Neural cell (in vitro differentiated cells): ENCODE measurements around the gene FSTL5. TPM values are rescaled to one million over a fixed set of nuclear protein-coding genes. Genes with fewer than 3 reads are reported as not detected.

Source experiments
- H2AFZ ChIP-seq: fragments of 200-600, 300-800 bp; sonication (generic), shearing (Covaris generic); 2 replicates; pipeline ENCODE4 v1.6.0; 2014; ENCODE audit warnings: low read depth, mild to moderate bottlenecking, antibody characterized with exemption, low read length, moderate library complexity
- H3F3A ChIP-seq: fragments of 200-600 bp; shearing (Covaris generic); 2 replicates; pipeline ENCODE4 v1.6.1; 2016; ENCODE audit warnings: mild to moderate bottlenecking, moderate library complexity, mixed read lengths, antibody characterized with exemption, low read length; ENCODE audit not compliant: insufficient read depth, poor library complexity, severe bottlenecking
- H3K27ac ChIP-seq: fragments of 200-600, 300-800 bp; sonication (generic), shearing (Covaris generic); 2 replicates; pipeline ENCODE4 v1.5.1; 2014; ENCODE audit warnings: mild to moderate bottlenecking, low read length, moderate library complexity
- H3K27me3 ChIP-seq: fragments of 300-800, 200-600 bp; sonication (generic), shearing (Covaris generic); 2 replicates; pipeline ENCODE4 v1.6.0; 2014; ENCODE audit warnings: mild to moderate bottlenecking, low read depth, low read length, moderate library complexity; ENCODE audit not compliant: insufficient read depth
- H3K36me3 ChIP-seq: fragments of 300-800, 200-600 bp; sonication (generic), shearing (Covaris generic); 2 replicates; pipeline ENCODE4 v1.5.1; 2014; ENCODE audit warnings: mild to moderate bottlenecking, antibody characterized with exemption, low read length, moderate library complexity; ENCODE audit not compliant: insufficient read depth
- H3K4me2 ChIP-seq: fragments of 300-800, 200-600 bp; sonication (generic), shearing (Covaris generic); 2 replicates; pipeline ENCODE4 v1.6.0; 2014; ENCODE audit warnings: mild to moderate bottlenecking, low read length
- H3K4me3 ChIP-seq: fragments of 300-800, 200-600 bp; sonication (generic), shearing (Covaris generic); 2 replicates; pipeline ENCODE4 v1.5.1; 2014; ENCODE audit warnings: mild to moderate bottlenecking, low read length, moderate library complexity
- H3K79me2 ChIP-seq: fragments of 200-600 bp; shearing (Covaris generic); replicated peaks from 2 replicates; pipeline ENCODE4 v1.6.0; 2014; ENCODE audit warnings: mild to moderate bottlenecking, low read length, moderate library complexity; ENCODE audit not compliant: insufficient read depth
- H3K9ac ChIP-seq: fragments of 300-800, 200-600 bp; sonication (generic), shearing (Covaris generic); 2 replicates; pipeline ENCODE4 v1.6.1; 2016; ENCODE audit warnings: mild to moderate bottlenecking, low read length, mixed read lengths
- H3K9me2 ChIP-seq: fragments of 200-600 bp; shearing (Covaris generic); 2 replicates; pipeline ENCODE4 v1.6.1; 2016; ENCODE audit warnings: mild to moderate bottlenecking, low read length, mixed read lengths; ENCODE audit not compliant: insufficient read depth
- H3K9me3 ChIP-seq: fragments of 200-600, 300-800 bp; sonication (generic), shearing (Covaris generic); 2 replicates; pipeline ENCODE4 v1.6.1; 2016; ENCODE audit warnings: mild to moderate bottlenecking, mixed run types, low read length, moderate library complexity, mixed read lengths
- H4K20me1 ChIP-seq: fragments of 200-600 bp; shearing (Covaris generic); 2 replicates; pipeline ENCODE4 v1.6.1; 2016; ENCODE audit warnings: mild to moderate bottlenecking, mixed run types; ENCODE audit not compliant: insufficient read depth
- CTCF ChIP-seq: fragments of 450-650 bp; IDR thresholded peaks from 2 replicates; pipeline ENCODE4 v1.5.1; 2014; ENCODE audit warnings: antibody characterized with exemption, mild to moderate bottlenecking, moderate library complexity; ENCODE audit not compliant: poor library complexity, severe bottlenecking
- EP300 ChIP-seq: fragments of 450-650 bp; conservative IDR thresholded peaks from 2 replicates; pipeline ENCODE4 v1.6.1; 2014; ENCODE audit warnings: antibody characterized with exemption, mild to moderate bottlenecking, moderate library complexity; ENCODE audit not compliant: poor library complexity, severe bottlenecking
- EZH2 ChIP-seq: fragments of 200-600, 300-800 bp; shearing (Covaris generic), sonication (generic); IDR thresholded peaks from 2 replicates; pipeline ENCODE4 v1.6.1; 2014; ENCODE audit warnings: antibody characterized with exemption, low read length, borderline replicate concordance, mild to moderate bottlenecking; ENCODE audit not compliant: insufficient read depth, poor library complexity, severe bottlenecking
- MXI1 ChIP-seq: fragments of 450-650 bp; conservative IDR thresholded peaks from 2 replicates; pipeline ENCODE4 v1.6.1; 2014; ENCODE audit warnings: antibody characterized with exemption, mild to moderate bottlenecking; ENCODE audit not compliant: poor library complexity, severe bottlenecking
- POLR2AphosphoS5 ChIP-seq: IDR thresholded peaks from 2 replicates; pipeline ENCODE4 v1.6.1; 2012
- RAD21 ChIP-seq: fragments of 450-650 bp; conservative IDR thresholded peaks from 2 replicates; pipeline ENCODE4 v1.6.1; 2014; ENCODE audit warnings: antibody characterized with exemption, mild to moderate bottlenecking, moderate library complexity
- SMC3 ChIP-seq: fragments of 450-650 bp; conservative IDR thresholded peaks from 2 replicates; pipeline ENCODE4 v1.6.1; 2014; ENCODE audit warnings: antibody characterized with exemption, mild to moderate bottlenecking, moderate library complexity; ENCODE audit not compliant: poor library complexity
- TAF1 ChIP-seq: IDR thresholded peaks from 2 replicates; pipeline ENCODE4 v1.6.1; 2012; ENCODE audit warnings: low read depth
- polyA plus RNA-seq: library from polyadenylated mRNA; depleted of rRNA; stranded (reverse); fragments of >200 nt; gene quantifications from 2 replicates; pipeline ENCODE4 v1.2.3, GENCODE V29; 2014
- TF ChIP-seq, protein P1 (sequence below): IDR thresholded peaks from 2 replicates; pipeline ENCODE4 v1.6.1; 2012; ENCODE audit warnings: borderline replicate concordance

FSTL5 gene
- polyA plus RNA-seq, 1 donor from 2014 or later = 6.8 TPM

DNA sequence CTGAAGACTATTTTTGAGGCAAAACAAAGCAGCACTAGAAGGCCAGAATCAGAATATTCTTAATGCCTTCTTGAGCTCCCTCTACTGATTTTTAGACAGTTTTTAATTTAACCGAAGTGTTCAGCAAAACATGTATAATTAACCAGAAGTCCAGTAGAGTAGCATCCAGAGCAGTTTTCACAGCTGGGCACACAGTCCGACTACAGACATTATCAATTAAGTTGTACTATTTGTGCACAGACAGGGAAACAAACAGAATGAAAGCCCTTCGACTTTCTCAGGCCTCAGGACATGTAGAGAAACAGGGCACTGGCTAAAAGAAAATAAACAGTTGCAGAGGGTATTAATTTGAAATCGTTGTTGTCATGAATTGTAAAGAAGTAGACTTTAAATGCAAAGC is 11.9 kb downstream of the FSTL5 start:
- H3K9ac ChIP-seq = no peak overlapping the region
- TF ChIP-seq MXI1 = no peak
- no peak for TF ChIP-seq POLR2AphosphoS5
- no peak for TF ChIP-seq TAF1
- TF ChIP-seq, protein P1, sequence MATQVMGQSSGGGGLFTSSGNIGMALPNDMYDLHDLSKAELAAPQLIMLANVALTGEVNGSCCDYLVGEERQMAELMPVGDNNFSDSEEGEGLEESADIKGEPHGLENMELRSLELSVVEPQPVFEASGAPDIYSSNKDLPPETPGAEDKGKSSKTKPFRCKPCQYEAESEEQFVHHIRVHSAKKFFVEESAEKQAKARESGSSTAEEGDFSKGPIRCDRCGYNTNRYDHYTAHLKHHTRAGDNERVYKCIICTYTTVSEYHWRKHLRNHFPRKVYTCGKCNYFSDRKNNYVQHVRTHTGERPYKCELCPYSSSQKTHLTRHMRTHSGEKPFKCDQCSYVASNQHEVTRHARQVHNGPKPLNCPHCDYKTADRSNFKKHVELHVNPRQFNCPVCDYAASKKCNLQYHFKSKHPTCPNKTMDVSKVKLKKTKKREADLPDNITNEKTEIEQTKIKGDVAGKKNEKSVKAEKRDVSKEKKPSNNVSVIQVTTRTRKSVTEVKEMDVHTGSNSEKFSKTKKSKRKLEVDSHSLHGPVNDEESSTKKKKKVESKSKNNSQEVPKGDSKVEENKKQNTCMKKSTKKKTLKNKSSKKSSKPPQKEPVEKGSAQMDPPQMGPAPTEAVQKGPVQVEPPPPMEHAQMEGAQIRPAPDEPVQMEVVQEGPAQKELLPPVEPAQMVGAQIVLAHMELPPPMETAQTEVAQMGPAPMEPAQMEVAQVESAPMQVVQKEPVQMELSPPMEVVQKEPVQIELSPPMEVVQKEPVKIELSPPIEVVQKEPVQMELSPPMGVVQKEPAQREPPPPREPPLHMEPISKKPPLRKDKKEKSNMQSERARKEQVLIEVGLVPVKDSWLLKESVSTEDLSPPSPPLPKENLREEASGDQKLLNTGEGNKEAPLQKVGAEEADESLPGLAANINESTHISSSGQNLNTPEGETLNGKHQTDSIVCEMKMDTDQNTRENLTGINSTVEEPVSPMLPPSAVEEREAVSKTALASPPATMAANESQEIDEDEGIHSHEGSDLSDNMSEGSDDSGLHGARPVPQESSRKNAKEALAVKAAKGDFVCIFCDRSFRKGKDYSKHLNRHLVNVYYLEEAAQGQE = no peak
- H3K9me2 ChIP-seq = no peaks in the 10 kb centered on the region
- no peaks in the 10 kb centered on the region for H3K36me3 ChIP-seq
- H3K27ac ChIP-seq = no peak overlapping the region
- H4K20me1 ChIP-seq = no peaks in the 10 kb centered on the region
- no peaks in the 10 kb centered on the region for H3K79me2 ChIP-seq
- H3K9me3 ChIP-seq = no peaks in the 10 kb centered on the region
- H3K4me3 ChIP-seq = no peak overlapping the region
- no peaks in the 10 kb centered on the region for H3F3A ChIP-seq
- H3K27me3 ChIP-seq = no peaks in the 10 kb centered on the region
- H3K4me2 ChIP-seq = no peak overlapping the region
- H2AFZ ChIP-seq = no peak overlapping the region

- Histone ChIP-seq H3K4me2 (no peak overlapping the region), H3K9me2 (no peaks in the 10 kb centered on the region), H3K9ac (no peak overlapping the region), H3F3A (no peaks in the 10 kb centered on the region), H3K79me2 (no peaks in the 10 kb centered on the region), H3K27me3 (no peaks in the 10 kb centered on the region), H3K4me3 (no peak overlapping the region), H2AFZ (no peak overlapping the region), H3K27ac (no peak overlapping the region), H3K9me3 (no peaks in the 10 kb centered on the region), H3K36me3 (no peaks in the 10 kb centered on the region), H4K20me1 (no peaks in the 10 kb centered on the region)
- TF ChIP-seq POLR2AphosphoS5 (no peak), SMC3 (no peak), RAD21 (no peak), EZH2 (no peak), EP300 (no peak), CTCF (no peak), MXI1 (no peak), TAF1 (no peak)
- TF ChIP-seq, protein P1 = no peak
These were observed 12.4 kb downstream of the FSTL5 start for GRCh38 chr4:162151386-162151785.
